GM18867 (cell line): ENCODE results near the gene ANTXR1.

Experiments used
- ATAC-seq: cut with Tn5 transposase; IDR thresholded peaks from one replicate; pipeline ENCODE4 v1.9.1; 2021; ENCODE audit warnings: mild to moderate bottlenecking, moderate library complexity; ENCODE audit not compliant: unreplicated experiment

Gene ANTXR1

GRCh38 chr2:69092857-69093256 lies 79.9 kb downstream of the ANTXR1 start:
- no peak for ATAC-seq

- no peak for ATAC-seq
Observed at GRCh38 chr2:69095305-69095704, 82.3 kb downstream of the ANTXR1 start.

GRCh38 chr2:69096326-69097095 lies 83.5 kb downstream of the ANTXR1 start:
- no peak for ATAC-seq

- ATAC-seq = no peak
Observed at GRCh38 chr2:69097148-69097610, 84.2 kb downstream of the ANTXR1 start.

- no peak for ATAC-seq
Observed at GRCh38 chr2:69097891-69098655, 85.1 kb downstream of the ANTXR1 start.

GRCh38 chr2:69099541-69099940 lies 86.6 kb downstream of the ANTXR1 start:
- no peak for ATAC-seq

GRCh38 chr2:69100220-69100723 lies 87.3 kb downstream of the ANTXR1 start:
- ATAC-seq = no peak

- ATAC-seq = no peak
Observed at GRCh38 chr2:69102041-69102593, 89.1 kb downstream of the ANTXR1 start.

GRCh38 chr2:69103419-69103818 lies 90.4 kb downstream of the ANTXR1 start:
- ATAC-seq = no peak

- no peak for ATAC-seq
Observed at GRCh38 chr2:69104261-69104660, 91.3 kb downstream of the ANTXR1 start.

GRCh38 chr2:69109255-69109654 lies 96.3 kb downstream of the ANTXR1 start:
- ATAC-seq = no peak

GRCh38 chr2:69111076-69111475 lies 98.1 kb downstream of the ANTXR1 start:
- no peak for ATAC-seq

- ATAC-seq = no peak
Observed at GRCh38 chr2:69113627-69114026, 100.6 kb downstream of the ANTXR1 start.

GRCh38 chr2:69114534-69114933 lies 101.6 kb downstream of the ANTXR1 start:
- ATAC-seq = no peak

GRCh38 chr2:69116438-69116837 lies 103.5 kb downstream of the ANTXR1 start:
- no peak for ATAC-seq

GRCh38 chr2:69118609-69119008 lies 105.6 kb downstream of the ANTXR1 start:
- no peak for ATAC-seq

- no peak for ATAC-seq
Observed at GRCh38 chr2:69119104-69119894, 106.3 kb downstream of the ANTXR1 start.

GRCh38 chr2:69122271-69122670 lies 109.3 kb downstream of the ANTXR1 start:
- no peak for ATAC-seq

GRCh38 chr2:69123182-69123581 lies 110.2 kb downstream of the ANTXR1 start:
- no peak for ATAC-seq

- ATAC-seq = no peak
Observed at GRCh38 chr2:69124343-69124742, 111.4 kb downstream of the ANTXR1 start.

- ATAC-seq = no peak
Observed at GRCh38 chr2:69125816-69126215, 112.8 kb downstream of the ANTXR1 start.
